ENCODE measurements around the gene UGGT2.

GRCh38 chr13:95950103-95950502, 103.1 kb downstream of the UGGT2 start:
- TF ChIP-seq CTCF (IDR thresholded peaks at IDR 0.05), result no peak
- TF ChIP-seq POLR2A (IDR thresholded peaks at IDR 0.05), result no peak

Measured in thyroid gland (tissue), 4 donors.